ENCODE results near the gene AASDH. TPM values are rescaled to one million over a fixed set of nuclear protein-coding genes. Genes with fewer than 3 reads are reported as not detected.

Gene AASDH
- total and polyA plus RNA-seq, 4 donors: 2.7 to 13.3 (median 9.1) TPM

DNA sequence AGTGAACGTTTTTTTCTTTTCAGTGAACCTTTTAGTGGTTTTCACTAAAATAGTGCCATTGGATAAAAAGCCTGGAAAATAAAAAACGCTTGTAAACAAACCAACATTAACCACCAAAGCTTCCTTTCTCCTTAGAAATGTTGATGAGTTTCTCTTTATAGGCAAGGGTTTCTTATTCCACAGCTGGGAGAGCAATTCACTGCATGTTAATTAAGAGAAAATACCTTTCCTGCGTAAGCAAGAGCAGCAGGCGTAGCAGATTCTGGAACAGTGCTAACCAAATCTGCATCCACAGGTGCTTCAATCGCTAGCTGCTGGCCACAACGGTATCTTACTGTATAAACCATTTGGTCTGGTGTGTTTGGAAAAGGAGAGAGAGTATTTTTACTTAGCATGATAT is 13.3 kb upstream of the AASDH start:
- no peaks in the 10 kb centered on the region for H3K4me1 ChIP-seq (ENCODE audit: control insufficient read depth in 4 of 4, insufficient read depth in 4 of 4, low read length in 3 of 4)
- no peak overlapping the region for H3K9ac ChIP-seq (ENCODE audit: low read depth in 1 of 2, low read length in 2 of 2)
- TF ChIP-seq SP1 (IDR thresholded peaks at IDR 0.05) (no peak), JUND (IDR thresholded peaks at IDR 0.05) (no peak), NR2F2 (IDR thresholded peaks at IDR 0.05) (no peak), RXRA (IDR thresholded peaks at IDR 0.05) (no peak), FOXA2 (IDR thresholded peaks at IDR 0.05) (no peak), TAF1 (conservative IDR thresholded peaks at IDR 0.05) (no peak), EGR1 (IDR thresholded peaks at IDR 0.05; ENCODE audit: low read depth in 2 of 2) (no peak), RAD21 (IDR thresholded peaks at IDR 0.05) (no peak), YY1 (IDR thresholded peaks at IDR 0.05) (no peak), FOXA1 (IDR thresholded peaks at IDR 0.05) (no peak), HNF4G (IDR thresholded peaks at IDR 0.05) (no peak)
- TF ChIP-seq, protein P1, sequence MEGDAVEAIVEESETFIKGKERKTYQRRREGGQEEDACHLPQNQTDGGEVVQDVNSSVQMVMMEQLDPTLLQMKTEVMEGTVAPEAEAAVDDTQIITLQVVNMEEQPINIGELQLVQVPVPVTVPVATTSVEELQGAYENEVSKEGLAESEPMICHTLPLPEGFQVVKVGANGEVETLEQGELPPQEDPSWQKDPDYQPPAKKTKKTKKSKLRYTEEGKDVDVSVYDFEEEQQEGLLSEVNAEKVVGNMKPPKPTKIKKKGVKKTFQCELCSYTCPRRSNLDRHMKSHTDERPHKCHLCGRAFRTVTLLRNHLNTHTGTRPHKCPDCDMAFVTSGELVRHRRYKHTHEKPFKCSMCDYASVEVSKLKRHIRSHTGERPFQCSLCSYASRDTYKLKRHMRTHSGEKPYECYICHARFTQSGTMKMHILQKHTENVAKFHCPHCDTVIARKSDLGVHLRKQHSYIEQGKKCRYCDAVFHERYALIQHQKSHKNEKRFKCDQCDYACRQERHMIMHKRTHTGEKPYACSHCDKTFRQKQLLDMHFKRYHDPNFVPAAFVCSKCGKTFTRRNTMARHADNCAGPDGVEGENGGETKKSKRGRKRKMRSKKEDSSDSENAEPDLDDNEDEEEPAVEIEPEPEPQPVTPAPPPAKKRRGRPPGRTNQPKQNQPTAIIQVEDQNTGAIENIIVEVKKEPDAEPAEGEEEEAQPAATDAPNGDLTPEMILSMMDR (IDR thresholded peaks at IDR 0.05; ENCODE audit: low read depth, low read length, missing input control): no peak
- TF ChIP-seq, protein P2, sequence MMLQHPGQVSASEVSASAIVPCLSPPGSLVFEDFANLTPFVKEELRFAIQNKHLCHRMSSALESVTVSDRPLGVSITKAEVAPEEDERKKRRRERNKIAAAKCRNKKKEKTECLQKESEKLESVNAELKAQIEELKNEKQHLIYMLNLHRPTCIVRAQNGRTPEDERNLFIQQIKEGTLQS (IDR thresholded peaks at IDR 0.05): no peak
- TF ChIP-seq, protein P3, sequence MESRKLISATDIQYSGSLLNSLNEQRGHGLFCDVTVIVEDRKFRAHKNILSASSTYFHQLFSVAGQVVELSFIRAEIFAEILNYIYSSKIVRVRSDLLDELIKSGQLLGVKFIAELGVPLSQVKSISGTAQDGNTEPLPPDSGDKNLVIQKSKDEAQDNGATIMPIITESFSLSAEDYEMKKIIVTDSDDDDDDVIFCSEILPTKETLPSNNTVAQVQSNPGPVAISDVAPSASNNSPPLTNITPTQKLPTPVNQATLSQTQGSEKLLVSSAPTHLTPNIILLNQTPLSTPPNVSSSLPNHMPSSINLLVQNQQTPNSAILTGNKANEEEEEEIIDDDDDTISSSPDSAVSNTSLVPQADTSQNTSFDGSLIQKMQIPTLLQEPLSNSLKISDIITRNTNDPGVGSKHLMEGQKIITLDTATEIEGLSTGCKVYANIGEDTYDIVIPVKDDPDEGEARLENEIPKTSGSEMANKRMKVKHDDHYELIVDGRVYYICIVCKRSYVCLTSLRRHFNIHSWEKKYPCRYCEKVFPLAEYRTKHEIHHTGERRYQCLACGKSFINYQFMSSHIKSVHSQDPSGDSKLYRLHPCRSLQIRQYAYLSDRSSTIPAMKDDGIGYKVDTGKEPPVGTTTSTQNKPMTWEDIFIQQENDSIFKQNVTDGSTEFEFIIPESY (IDR thresholded peaks at IDR 0.05): no peak
- no peak for DNase-seq (ENCODE audit: low spot score)
- no peaks in the 10 kb centered on the region for H3K9me3 ChIP-seq (ENCODE audit: control insufficient read depth in 4 of 4, low read length in 3 of 4)
- no peaks in the 10 kb centered on the region for H3K27me3 ChIP-seq (ENCODE audit: control insufficient read depth in 4 of 4, insufficient read depth in 4 of 4, low read length in 3 of 4)
- WGBS: 92% methylated on average over 6 of the region's 6 CpGs
- H3K4me3 ChIP-seq (ENCODE audit: low read depth in 1 of 3, low read length in 3 of 3): no peak overlapping the region
- no peak overlapping the region for H3K27ac ChIP-seq (ENCODE audit: low read depth in 1 of 2, low read length in 2 of 2)
- H3K36me3 ChIP-seq (ENCODE audit: control insufficient read depth in 4 of 4, insufficient read depth in 3 of 4, low read depth in 1 of 4, low read length in 3 of 4): peaks cover 0 to 4% (median 3%) of the 10 kb centered on the region in 4 donors

DNA sequence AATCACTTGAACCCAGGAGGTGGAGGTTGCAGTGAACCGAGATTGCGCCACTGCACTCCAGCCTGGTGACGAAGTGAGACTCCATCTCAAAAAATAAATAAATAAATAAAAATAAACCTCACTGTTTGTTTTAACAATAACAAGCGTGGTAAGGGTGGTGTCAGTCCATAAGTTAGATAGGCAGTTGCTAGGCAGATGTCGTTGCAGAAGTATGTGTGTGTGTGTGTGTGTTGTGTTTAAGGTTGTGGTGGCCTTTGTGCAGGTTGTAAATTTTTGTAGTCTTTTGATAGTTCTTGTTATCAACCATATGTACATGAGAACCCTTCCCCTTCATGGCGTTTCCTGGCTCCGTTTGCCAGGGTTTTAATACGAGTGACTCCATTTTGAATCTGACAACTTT is 4.0 kb upstream of the AASDH start:
- 96% methylated on average over 8 of the region's 8 CpGs for WGBS
- Histone ChIP-seq H3K4me3 (ENCODE audit: low read depth in 1 of 3, low read length in 3 of 3) (no peak overlapping the region), H3K27ac (ENCODE audit: low read depth in 1 of 2, low read length in 2 of 2) (no peak overlapping the region), H3K9me3 (ENCODE audit: control insufficient read depth in 4 of 4, low read length in 3 of 4) (no peaks in the 10 kb centered on the region), H3K27me3 (ENCODE audit: control insufficient read depth in 4 of 4, insufficient read depth in 4 of 4, low read length in 3 of 4) (no peaks in the 10 kb centered on the region), H3K36me3 (ENCODE audit: control insufficient read depth in 4 of 4, insufficient read depth in 3 of 4, low read depth in 1 of 4, low read length in 3 of 4) (peaks cover 0 to 4% (median under 1%) of the 10 kb centered on the region in 4 donors), H3K4me1 (ENCODE audit: control insufficient read depth in 4 of 4, insufficient read depth in 4 of 4, low read length in 3 of 4) (peaks cover 0 to 15% (median 10%) of the 10 kb centered on the region in 4 donors), H3K9ac (ENCODE audit: low read depth in 1 of 2, low read length in 2 of 2) (no peak overlapping the region)
- TF ChIP-seq FOXA2 (IDR thresholded peaks at IDR 0.05) (no peak), NR2F2 (IDR thresholded peaks at IDR 0.05) (no peak), SP1 (IDR thresholded peaks at IDR 0.05) (no peak), FOXA1 (IDR thresholded peaks at IDR 0.05) (no peak), HNF4A (conservative IDR thresholded peaks at IDR 0.05) (no peak), JUND (IDR thresholded peaks at IDR 0.05) (no peak), YY1 (IDR thresholded peaks at IDR 0.05) (no peak), HNF4G (IDR thresholded peaks at IDR 0.05) (no peak), GABPA (IDR thresholded peaks at IDR 0.05 in 1 of 2, conservative IDR thresholded peaks at IDR 0.05 in 1 of 2) (no peak), RXRA (IDR thresholded peaks at IDR 0.05) (no peak), RAD21 (IDR thresholded peaks at IDR 0.05) (no peak)
- TF ChIP-seq, protein P3 (IDR thresholded peaks at IDR 0.05): no peak
- TF ChIP-seq, protein P1 (IDR thresholded peaks at IDR 0.05; ENCODE audit: low read depth, low read length, missing input control): no peak
- TF ChIP-seq, protein P4, sequence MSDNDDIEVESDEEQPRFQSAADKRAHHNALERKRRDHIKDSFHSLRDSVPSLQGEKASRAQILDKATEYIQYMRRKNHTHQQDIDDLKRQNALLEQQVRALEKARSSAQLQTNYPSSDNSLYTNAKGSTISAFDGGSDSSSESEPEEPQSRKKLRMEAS (IDR thresholded peaks at IDR 0.05): no peak
- TF ChIP-seq, protein P2 (IDR thresholded peaks at IDR 0.05): no peak
- no peak for DNase-seq (ENCODE audit: low spot score)
